HepG2 (cell line): ENCODE results near the gene SLC16A13. TPM values are rescaled to one million over a fixed set of nuclear protein-coding genes. Genes with fewer than 3 reads are reported as not detected.
A peak's percentile ranks its signal among the peaks of the same experiment; 100 is the strongest.

Experiments used
- CBX2 ChIP-seq, 2 experiments: fragments of 200-600 bp in 1 of 2; sonication (generic); formaldehyde crosslinking in 1 of 2; IDR thresholded peaks; 2 replicates each; pipeline versions ENCODE4 v1.7.0 to v1.8.1; 2018 to 2022; ENCODE audit warnings: low read depth in 2 of 2, low read length in 1 of 2, mild to moderate bottlenecking in 1 of 2, missing genetic modification reagents in 1 of 2
- LBX2 ChIP-seq: sonication (generic); formaldehyde crosslinking; IDR thresholded peaks from 2 replicates; pipeline ENCODE4 v1.5.0; 2020; ENCODE audit warnings: missing genetic modification reagents, mild to moderate bottlenecking, borderline replicate concordance
- NONO ChIP-seq, 2 experiments: fragments of 450-650 bp in 1 of 2; sonication (generic) in 1 of 2; formaldehyde crosslinking in 1 of 2; IDR thresholded peaks in 1 of 2; conservative IDR thresholded peaks in 1 of 2; 2 replicates each; pipeline versions ENCODE4 v1.6.1 to v1.8.0; 2017 to 2022; ENCODE audit warnings: mild to moderate bottlenecking in 1 of 2, missing genetic modification reagents in 1 of 2, moderate library complexity in 1 of 2
- PTBP1 ChIP-seq: fragments of 200-400 bp; formaldehyde crosslinking; IDR thresholded peaks from 2 replicates; pipeline ENCODE4 v1.6.1; 2018; ENCODE audit warnings: low read length, low read depth; ENCODE audit not compliant: poor library complexity, severe bottlenecking
- RELA ChIP-seq: sonication (generic); formaldehyde crosslinking; IDR thresholded peaks from 2 replicates; pipeline ENCODE4 v1.4.0; 2020; ENCODE audit warnings: missing genetic modification reagents
- TARDBP ChIP-seq: sonication (generic); formaldehyde crosslinking; IDR thresholded peaks from 2 replicates; pipeline ENCODE4 v1.8.0; 2022; ENCODE audit warnings: mild to moderate bottlenecking, missing genetic modification reagents
- ZBTB40 ChIP-seq, 2 experiments: fragments of 450-650 bp in 1 of 2; sonication (generic) in 1 of 2; formaldehyde crosslinking in 1 of 2; IDR thresholded peaks; 2 replicates each; pipeline versions ENCODE4 v1.6.1 to v1.8.0; 2016 to 2022; ENCODE audit warnings: antibody characterized with exemption in 1 of 2, mild to moderate bottlenecking in 1 of 2, missing genetic modification reagents in 1 of 2
- ZNF784 ChIP-seq: sonication (generic); formaldehyde crosslinking; IDR thresholded peaks from 2 replicates; pipeline ENCODE4 v1.5.1; 2020; ENCODE audit warnings: missing genetic modification reagents, mild to moderate bottlenecking, borderline replicate concordance
- ZSCAN25 ChIP-seq: sonication (generic); formaldehyde crosslinking; IDR thresholded peaks from 2 replicates; pipeline ENCODE4 v1.8.0; 2022; ENCODE audit warnings: mild to moderate bottlenecking, missing genetic modification reagents
- polyA plus RNA-seq, 8 experiments: library from polyadenylated mRNA; depleted of rRNA in 3 of 8; stranded (reverse) in 7 of 8; unstranded in 1 of 8; fragments of >200 nt; fragmentation: Illumina TruSeq in 4 of 8; extraction: Trizol in 4 of 8; gene quantifications; 2 replicates each; pipeline versions ENCODE4 v1.2.1 to v1.2.3, GENCODE V29; 2011 to 2016; ENCODE audit warnings: low read depth in 4 of 8, missing spikeins in 1 of 8, mixed read lengths in 1 of 8; ENCODE audit not compliant: insufficient read depth in 1 of 8
- total RNA-seq, 5 experiments: library from RNA; depleted of rRNA; stranded (reverse); fragments of >200 nt; fragmentation: Illumina TruSeq; extraction: Trizol; gene quantifications; 2 replicates each; pipeline ENCODE4 v1.2.3, GENCODE V29; 2016; ENCODE audit warnings: low read depth in 1 of 5
- TF ChIP-seq, protein P1 (sequence below): sonication (generic); formaldehyde crosslinking; IDR thresholded peaks from 2 replicates; pipeline ENCODE4 v1.4.0; 2020; ENCODE audit warnings: missing genetic modification reagents, borderline replicate concordance

Gene SLC16A13
- total and polyA plus RNA-seq, 2 of the 13 experiments (the other 11 are each of a cell fraction or from before 2014, with no cell fraction given): 2.2 to 3.0 TPM

GRCh38 chr17:7038025-7038862 is 2.4 kb downstream of the SLC16A13 start (continued):
- TF ChIP-seq LBX2: no peak
- no peak for TF ChIP-seq ZBTB40 (IDR thresholded peaks at IDR 0.05)
- no peak for TF ChIP-seq ZBTB40 (CRISPR knock-in tag; IDR thresholded peaks at IDR 0.05)
- TF ChIP-seq TARDBP (CRISPR knock-in tag): no peak
- TF ChIP-seq ZNF784 (CRISPR knock-in tag): no peak
- no peak for TF ChIP-seq NONO (IDR thresholded peaks at IDR 0.05)
- no peak; the same call in 1 of the 2 replicates for TF ChIP-seq NONO (CRISPR knock-in tag; conservative IDR thresholded peaks at IDR 0.05)
- TF ChIP-seq, protein P1, sequence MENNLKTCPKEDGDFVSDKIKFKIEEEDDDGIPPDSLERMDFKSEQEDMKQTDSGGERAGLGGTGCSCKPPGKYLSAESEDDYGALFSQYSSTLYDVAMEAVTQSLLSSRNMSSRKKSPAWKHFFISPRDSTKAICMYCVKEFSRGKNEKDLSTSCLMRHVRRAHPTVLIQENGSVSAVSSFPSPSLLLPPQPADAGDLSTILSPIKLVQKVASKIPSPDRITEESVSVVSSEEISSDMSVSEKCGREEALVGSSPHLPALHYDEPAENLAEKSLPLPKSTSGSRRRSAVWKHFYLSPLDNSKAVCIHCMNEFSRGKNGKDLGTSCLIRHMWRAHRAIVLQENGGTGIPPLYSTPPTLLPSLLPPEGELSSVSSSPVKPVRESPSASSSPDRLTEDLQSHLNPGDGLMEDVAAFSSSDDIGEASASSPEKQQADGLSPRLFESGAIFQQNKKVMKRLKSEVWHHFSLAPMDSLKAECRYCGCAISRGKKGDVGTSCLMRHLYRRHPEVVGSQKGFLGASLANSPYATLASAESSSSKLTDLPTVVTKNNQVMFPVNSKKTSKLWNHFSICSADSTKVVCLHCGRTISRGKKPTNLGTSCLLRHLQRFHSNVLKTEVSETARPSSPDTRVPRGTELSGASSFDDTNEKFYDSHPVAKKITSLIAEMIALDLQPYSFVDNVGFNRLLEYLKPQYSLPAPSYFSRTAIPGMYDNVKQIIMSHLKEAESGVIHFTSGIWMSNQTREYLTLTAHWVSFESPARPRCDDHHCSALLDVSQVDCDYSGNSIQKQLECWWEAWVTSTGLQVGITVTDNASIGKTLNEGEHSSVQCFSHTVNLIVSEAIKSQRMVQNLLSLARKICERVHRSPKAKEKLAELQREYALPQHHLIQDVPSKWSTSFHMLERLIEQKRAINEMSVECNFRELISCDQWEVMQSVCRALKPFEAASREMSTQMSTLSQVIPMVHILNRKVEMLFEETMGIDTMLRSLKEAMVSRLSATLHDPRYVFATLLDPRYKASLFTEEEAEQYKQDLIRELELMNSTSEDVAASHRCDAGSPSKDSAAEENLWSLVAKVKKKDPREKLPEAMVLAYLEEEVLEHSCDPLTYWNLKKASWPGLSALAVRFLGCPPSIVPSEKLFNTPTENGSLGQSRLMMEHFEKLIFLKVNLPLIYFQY: 0 out of 2 replicates have a peak, but pooled peaks have one; percentile 21
- TF ChIP-seq CBX2 (IDR thresholded peaks at IDR 0.05; ENCODE audit: low read depth, low read length): no peak
- no peak for TF ChIP-seq CBX2 (CRISPR knock-in tag; IDR thresholded peaks at IDR 0.05; ENCODE audit: low read depth)
- TF ChIP-seq PTBP1: no peak
- no peak for TF ChIP-seq RELA (CRISPR knock-in tag)
- TF ChIP-seq ZSCAN25: no peak
